Measurements from ENCODE around the gene CBLN3.

CBLN3 gene

GRCh38 chr14:24378981-24379906 is 50.2 kb downstream of the CBLN3 start:
- H2BK120ac ChIP-seq (ENCODE audit: insufficient read depth, low read length, poor library complexity), result no peak overlapping the region
- WGBS (ENCODE audit: extremely low coverage, insufficient coverage, insufficient read length), result no CpG with 5 or more reads among the region's 7 CpGs

GRCh38 chr14:24378327-24378726 is 51.1 kb downstream of the CBLN3 start:
- Histone ChIP-seq H2AK5ac (ENCODE audit: low read length) (no peak overlapping the region), H2BK5ac (ENCODE audit: low read depth, low read length, poor library complexity) (no peak overlapping the region), H3K4me2 (ENCODE audit: low read length) (no peak overlapping the region), H3K79me1 (ENCODE audit: low read length) (no peaks in the 10 kb centered on the region), H3K18ac (ENCODE audit: low read length) (no peak overlapping the region), H3K4me1 (ENCODE audit: control insufficient read depth in 1 of 2, insufficient read depth in 2 of 2, low read length in 2 of 2) (no peaks in the 10 kb centered on the region), H3K27ac (ENCODE audit: low read depth, low read length) (no peak overlapping the region), H2BK12ac (ENCODE audit: low read length) (no peak overlapping the region), H3K9ac (ENCODE audit: low read length) (no peak overlapping the region), H2AFZ (ENCODE audit: insufficient read depth, low read length, poor library complexity) (no peak overlapping the region), H3K14ac (ENCODE audit: low read length) (no peak overlapping the region), H2BK120ac (ENCODE audit: insufficient read depth, low read length, poor library complexity) (no peak overlapping the region), H3K23ac (ENCODE audit: low read length) (no peak overlapping the region), H4K91ac (ENCODE audit: low read depth, low read length) (no peak overlapping the region), H4K8ac (ENCODE audit: low read depth, low read length) (no peak overlapping the region), H3K4ac (ENCODE audit: low read depth, low read length) (no peak overlapping the region), H4K12ac (ENCODE audit: low read depth, low read length) (no peak overlapping the region), H3K79me2 (ENCODE audit: control insufficient read depth, insufficient read depth, low read length, poor library complexity) (no peaks in the 10 kb centered on the region), H3K9me3 (ENCODE audit: insufficient read depth, low read depth, low read length) (no peaks in the 10 kb centered on the region), H3K27me3 (ENCODE audit: insufficient read depth, low read length) (no peaks in the 10 kb centered on the region), H3K4me3 (ENCODE audit: low read depth, low read length) (no peak overlapping the region), H3K36me3 (ENCODE audit: control insufficient read depth in 1 of 2, insufficient read depth in 2 of 2, low read length in 2 of 2) (peaks cover 30 to 37% of the 10 kb centered on the region in 2 experiments)
- no peak for DNase-seq
- no CpG with 5 or more reads among the region's 3 CpGs for WGBS (ENCODE audit: extremely low coverage, insufficient coverage, insufficient read length)

More at GRCh38 chr14:24378981-24379906, 50.2 kb downstream of the CBLN3 start:
- no peak overlapping the region for H3K9ac ChIP-seq (ENCODE audit: low read length)
- H3K9me3 ChIP-seq (ENCODE audit: insufficient read depth, low read depth, low read length), result no peaks in the 10 kb centered on the region
- H2BK12ac ChIP-seq (ENCODE audit: low read length), result no peak overlapping the region
- H3K4me1 ChIP-seq (ENCODE audit: control insufficient read depth in 1 of 2, insufficient read depth in 2 of 2, low read length in 2 of 2), result no peaks in the 10 kb centered on the region
- H3K23ac ChIP-seq (ENCODE audit: low read length), result no peak overlapping the region
- H3K4me2 ChIP-seq (ENCODE audit: low read length), result no peak overlapping the region
- no peaks in the 10 kb centered on the region for H3K79me2 ChIP-seq (ENCODE audit: control insufficient read depth, insufficient read depth, low read length, poor library complexity)
- H4K91ac ChIP-seq (ENCODE audit: low read depth, low read length), result no peak overlapping the region
- DNase-seq, result no peak
- H3K18ac ChIP-seq (ENCODE audit: low read length), result no peak overlapping the region
- no peak overlapping the region for H3K14ac ChIP-seq (ENCODE audit: low read length)
- H3K4ac ChIP-seq (ENCODE audit: low read depth, low read length), result no peak overlapping the region
- H3K27ac ChIP-seq (ENCODE audit: low read depth, low read length), result no peak overlapping the region
- H3K36me3 ChIP-seq (ENCODE audit: control insufficient read depth in 1 of 2, insufficient read depth in 2 of 2, low read length in 2 of 2), result peaks cover 20 to 28% of the 10 kb centered on the region in 2 experiments
- no peak overlapping the region for H4K12ac ChIP-seq (ENCODE audit: low read depth, low read length)
- H2AK5ac ChIP-seq (ENCODE audit: low read length), result no peak overlapping the region
- no peak overlapping the region for H2AFZ ChIP-seq (ENCODE audit: insufficient read depth, low read length, poor library complexity)
- H3K4me3 ChIP-seq (ENCODE audit: low read depth, low read length), result no peak overlapping the region
- H3K79me1 ChIP-seq (ENCODE audit: low read length), result no peaks in the 10 kb centered on the region
- no peak overlapping the region for H4K8ac ChIP-seq (ENCODE audit: low read depth, low read length)
- no peak overlapping the region for H2BK5ac ChIP-seq (ENCODE audit: low read depth, low read length, poor library complexity)
- H3K27me3 ChIP-seq (ENCODE audit: insufficient read depth, low read length), result no peaks in the 10 kb centered on the region

GRCh38 chr14:24377657-24378056 is 51.8 kb downstream of the CBLN3 start:
- Histone ChIP-seq H2AFZ (ENCODE audit: insufficient read depth, low read length, poor library complexity) (no peak overlapping the region), H2BK5ac (ENCODE audit: low read depth, low read length, poor library complexity) (no peak overlapping the region), H3K4me3 (ENCODE audit: low read depth, low read length) (no peak overlapping the region), H3K4me1 (ENCODE audit: control insufficient read depth in 1 of 2, insufficient read depth in 2 of 2, low read length in 2 of 2) (no peaks in the 10 kb centered on the region), H3K79me2 (ENCODE audit: control insufficient read depth, insufficient read depth, low read length, poor library complexity) (no peaks in the 10 kb centered on the region), H2AK5ac (ENCODE audit: low read length) (no peak overlapping the region), H3K18ac (ENCODE audit: low read length) (no peak overlapping the region), H3K9me3 (ENCODE audit: insufficient read depth, low read depth, low read length) (peaks cover 1% of the 10 kb centered on the region), H2BK12ac (ENCODE audit: low read length) (no peak overlapping the region), H3K79me1 (ENCODE audit: low read length) (no peaks in the 10 kb centered on the region), H3K4me2 (ENCODE audit: low read length) (no peak overlapping the region), H3K9ac (ENCODE audit: low read length) (no peak overlapping the region), H4K91ac (ENCODE audit: low read depth, low read length) (no peak overlapping the region), H3K27ac (ENCODE audit: low read depth, low read length) (no peak overlapping the region), H2BK120ac (ENCODE audit: insufficient read depth, low read length, poor library complexity) (no peak overlapping the region), H3K27me3 (ENCODE audit: insufficient read depth, low read length) (no peaks in the 10 kb centered on the region), H3K23ac (ENCODE audit: low read length) (no peak overlapping the region), H4K8ac (ENCODE audit: low read depth, low read length) (no peak overlapping the region), H3K36me3 (ENCODE audit: control insufficient read depth in 1 of 2, insufficient read depth in 2 of 2, low read length in 2 of 2) (peaks cover 35 to 43% of the 10 kb centered on the region in 2 experiments), H3K14ac (ENCODE audit: low read length) (no peak overlapping the region), H4K12ac (ENCODE audit: low read depth, low read length) (no peak overlapping the region), H3K4ac (ENCODE audit: low read depth, low read length) (no peak overlapping the region)
- DNase-seq, result no peak
- no CpG with 5 or more reads among the region's 2 CpGs for WGBS (ENCODE audit: extremely low coverage, insufficient coverage, insufficient read length)

GRCh38 chr14:24377126-24377525 is 52.3 kb downstream of the CBLN3 start:
- WGBS (ENCODE audit: extremely low coverage, insufficient coverage, insufficient read length), result no CpG with 5 or more reads among the region's 7 CpGs
- H3K36me3 ChIP-seq (ENCODE audit: control insufficient read depth in 1 of 2, insufficient read depth in 2 of 2, low read length in 2 of 2), result peaks cover 41 to 48% of the 10 kb centered on the region in 2 experiments
- H3K79me1 ChIP-seq (ENCODE audit: low read length), result no peaks in the 10 kb centered on the region
- no peaks in the 10 kb centered on the region for H3K4me1 ChIP-seq (ENCODE audit: control insufficient read depth in 1 of 2, insufficient read depth in 2 of 2, low read length in 2 of 2)
- H3K4ac ChIP-seq (ENCODE audit: low read depth, low read length), result no peak overlapping the region
- no peak overlapping the region for H2AFZ ChIP-seq (ENCODE audit: insufficient read depth, low read length, poor library complexity)
- H2AK5ac ChIP-seq (ENCODE audit: low read length), result no peak overlapping the region
- H2BK120ac ChIP-seq (ENCODE audit: insufficient read depth, low read length, poor library complexity), result no peak overlapping the region
- no peak overlapping the region for H3K4me3 ChIP-seq (ENCODE audit: low read depth, low read length)
- no peaks in the 10 kb centered on the region for H3K27me3 ChIP-seq (ENCODE audit: insufficient read depth, low read length)
- H3K9me3 ChIP-seq (ENCODE audit: insufficient read depth, low read depth, low read length), result peaks cover 1% of the 10 kb centered on the region
- no peak overlapping the region for H4K12ac ChIP-seq (ENCODE audit: low read depth, low read length)
- no peak overlapping the region for H2BK12ac ChIP-seq (ENCODE audit: low read length)
- H3K23ac ChIP-seq (ENCODE audit: low read length), result no peak overlapping the region
- no peak for DNase-seq
- no peak overlapping the region for H3K9ac ChIP-seq (ENCODE audit: low read length)
- no peak overlapping the region for H3K27ac ChIP-seq (ENCODE audit: low read depth, low read length)
- H4K91ac ChIP-seq (ENCODE audit: low read depth, low read length), result no peak overlapping the region
- no peaks in the 10 kb centered on the region for H3K79me2 ChIP-seq (ENCODE audit: control insufficient read depth, insufficient read depth, low read length, poor library complexity)
- no peak overlapping the region for H3K14ac ChIP-seq (ENCODE audit: low read length)
- H4K8ac ChIP-seq (ENCODE audit: low read depth, low read length), result no peak overlapping the region
- H2BK5ac ChIP-seq (ENCODE audit: low read depth, low read length, poor library complexity), result no peak overlapping the region
- H3K4me2 ChIP-seq (ENCODE audit: low read length), result no peak overlapping the region
- H3K18ac ChIP-seq (ENCODE audit: low read length), result no peak overlapping the region
